A172 (cell line): ENCODE data around the gene S100A7A. TPM values are rescaled to one million over a fixed set of nuclear protein-coding genes. Genes with fewer than 3 reads are reported as not detected.

Experiments used
- DNase-seq: peaks from one replicate; pipeline ENCODE4 v3.0.0-alpha.2; 2015; ENCODE audit warnings: low spot score
- total RNA-seq: library from RNA; depleted of rRNA; stranded (reverse); fragments of >200 nt; shearing (Covaris generic); gene quantifications from 2 replicates; pipeline ENCODE4 v1.2.3, GENCODE V29; 2014; rRNA removed

S100A7A gene
- total RNA-seq = not detected in 2 replicates

DNA sequence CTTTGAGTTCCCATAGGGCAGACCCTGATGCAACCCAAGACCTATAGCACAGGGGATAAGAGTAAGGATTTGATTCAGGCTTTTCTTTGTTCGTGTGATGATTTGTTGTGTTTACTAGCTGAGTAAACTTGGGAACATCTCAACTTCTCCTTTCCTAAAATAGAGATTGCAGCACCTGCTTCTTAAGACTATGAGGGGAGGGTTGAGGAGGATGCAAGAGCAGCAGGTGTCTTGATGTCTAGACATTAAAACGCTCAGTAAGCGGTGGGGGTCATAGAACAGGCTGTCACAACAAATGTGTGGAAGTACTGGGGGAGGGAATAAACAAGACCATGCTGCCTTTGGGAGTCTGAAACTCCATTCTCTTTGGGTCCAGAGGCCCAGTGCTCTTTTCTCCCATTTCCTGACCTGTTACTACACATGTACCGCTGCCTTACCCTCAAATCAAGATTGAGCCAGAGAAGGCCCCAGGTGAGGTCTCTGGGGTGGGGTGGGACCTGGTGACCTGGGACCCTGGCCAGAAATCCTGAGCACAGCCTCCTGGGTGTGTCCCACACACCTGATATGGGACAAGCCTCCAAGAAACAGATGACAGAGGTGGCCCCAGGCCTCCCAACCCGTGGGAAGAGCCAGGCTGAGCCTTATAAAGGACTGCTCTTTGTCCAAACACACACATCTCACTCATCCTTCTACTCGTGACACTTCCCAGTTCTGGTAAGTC, at the start of gene S100A7A:
S100A7A (plus strand) TSS at position 671 of the 721 bp plus-strand sequence. CDS start 1,563 bp downstream, outside the sequence.
- DNase-seq = no peak

GRCh38 chr1:153367090-153367489, 49.2 kb upstream of the S100A7A start:
- no peak for DNase-seq

DNA sequence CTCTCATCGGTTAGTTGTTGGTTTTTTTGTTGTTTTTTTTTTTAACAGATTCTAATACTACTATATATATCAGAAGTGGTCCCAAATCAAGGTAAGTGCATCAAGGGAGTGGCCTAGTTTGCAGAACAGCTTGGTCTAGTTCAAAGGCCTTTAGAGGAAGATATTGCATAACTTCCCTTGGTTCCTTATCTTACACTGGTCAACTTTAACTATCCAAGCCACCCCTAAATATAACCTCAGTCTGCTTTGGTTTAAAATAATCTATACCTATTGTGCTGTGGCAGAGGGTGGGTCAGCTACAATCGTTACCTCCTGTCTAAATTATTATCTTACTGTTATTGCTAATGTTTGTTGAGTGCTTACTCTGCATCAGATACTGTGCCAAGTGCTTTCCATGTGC, 47.8 kb upstream of the S100A7A start:
- DNase-seq = no peak

DNA sequence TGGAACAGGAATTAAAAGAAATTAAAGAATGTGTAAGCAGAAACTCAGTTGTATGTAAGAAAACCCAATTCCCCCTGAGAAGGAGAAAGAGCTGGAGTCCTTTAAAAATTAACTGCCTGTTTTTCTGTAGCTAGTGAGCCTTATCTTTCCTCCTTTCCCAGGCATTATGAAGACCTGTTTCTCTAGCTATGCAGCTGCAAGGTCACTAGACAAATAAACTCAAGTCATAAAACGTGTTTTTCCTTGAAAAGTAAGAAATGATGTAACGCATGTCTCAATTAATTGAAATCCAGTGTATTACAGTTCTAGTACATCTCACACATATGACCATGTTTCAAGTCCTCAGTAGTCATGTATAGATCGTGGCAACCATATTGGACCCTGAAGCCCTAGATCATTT, 46.2 kb upstream of the S100A7A start:
- no peak for DNase-seq

DNA sequence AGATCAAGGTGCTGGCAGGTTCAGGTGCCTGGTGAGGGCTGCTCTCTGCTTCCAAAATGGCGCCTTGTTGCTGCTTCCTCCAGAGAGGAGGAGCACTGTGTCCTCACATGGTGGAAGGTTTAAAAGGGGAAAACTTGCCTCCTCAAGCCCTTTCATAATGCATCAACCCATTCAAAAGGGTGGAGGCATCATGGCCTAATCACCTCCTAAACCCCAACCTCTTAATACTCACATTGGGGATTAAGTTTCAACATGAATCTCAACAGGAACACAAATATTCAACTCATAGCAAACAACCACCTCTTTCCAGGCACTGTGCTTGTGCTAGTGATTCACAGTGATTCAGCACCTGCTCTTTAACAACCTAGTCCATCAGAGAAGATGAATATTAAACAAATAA, 45.1 kb upstream of the S100A7A start:
- no peak for DNase-seq

DNA sequence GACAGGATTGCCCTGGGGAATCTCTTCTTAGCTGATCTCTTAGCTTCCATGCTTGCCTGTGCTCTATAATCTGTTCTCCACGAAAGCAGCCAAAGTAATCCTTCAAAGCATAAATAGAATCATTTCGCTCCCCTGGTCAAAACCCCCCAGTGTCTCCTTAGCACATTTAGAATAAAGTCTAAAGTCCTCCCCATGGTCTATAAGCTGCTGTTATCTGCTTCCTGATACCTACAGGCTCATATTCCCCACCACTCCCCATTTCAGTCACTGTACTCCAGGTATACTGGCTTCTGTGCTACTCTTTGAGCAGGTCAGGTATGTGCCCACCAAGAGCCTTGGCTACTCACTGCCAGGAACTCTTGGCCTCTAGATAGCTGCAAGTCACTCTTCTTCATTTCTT, 43.7 kb upstream of the S100A7A start:
- no peak for DNase-seq

DNA sequence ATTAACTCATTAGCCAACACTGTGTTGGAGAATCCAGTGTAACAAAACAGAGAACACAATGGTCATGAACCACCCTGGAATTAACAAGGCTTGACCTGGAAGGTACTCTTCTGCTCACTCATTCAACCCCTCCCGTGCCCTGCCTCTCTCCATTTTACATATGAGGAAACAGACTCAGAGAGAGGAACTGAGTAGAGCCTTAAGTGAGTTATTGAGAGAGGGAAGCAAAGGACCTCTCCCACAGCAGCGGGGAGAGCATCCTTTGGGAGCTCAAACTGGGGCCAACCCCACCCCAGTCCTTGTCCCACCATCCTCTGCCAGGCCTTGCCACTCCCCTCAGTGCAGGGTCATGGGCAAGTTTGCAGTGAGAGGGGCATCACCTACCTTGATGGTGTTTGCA, 42.2 kb upstream of the S100A7A start:
- no peak for DNase-seq

- peak; percentile 91 for DNase-seq
These were observed 40.8 kb upstream of the S100A7A start, which contains the start of gene S100A12 for GRCh38 chr1:153375511-153375910. TSS of gene S100A12 (minus strand) at chr1:153375621. CDS start at chr1:153374592, 1,029 bp downstream.

GRCh38 chr1:153379591-153379990, 36.7 kb upstream of the S100A7A start:
- no peak for DNase-seq

DNA sequence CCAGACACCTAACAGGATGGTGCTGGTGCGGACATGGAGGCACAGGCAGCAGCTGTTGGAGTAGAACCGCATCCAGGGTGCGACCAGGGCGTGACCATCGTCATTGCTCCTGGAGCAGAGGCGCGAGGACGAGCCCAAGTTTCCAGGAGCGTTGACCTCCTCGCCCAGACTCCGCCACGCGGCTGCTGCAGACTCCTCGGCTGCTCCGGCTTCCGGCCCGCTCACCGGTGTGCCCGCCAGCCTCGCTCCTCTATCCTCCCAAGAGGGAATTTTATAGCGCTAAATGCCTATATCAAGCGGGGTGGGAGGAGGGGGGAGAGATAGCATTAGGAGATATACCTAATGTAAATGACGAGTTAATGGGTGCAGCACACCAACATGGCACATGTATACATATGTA, 35.6 kb upstream of the S100A7A start:
- no peak for DNase-seq

DNA sequence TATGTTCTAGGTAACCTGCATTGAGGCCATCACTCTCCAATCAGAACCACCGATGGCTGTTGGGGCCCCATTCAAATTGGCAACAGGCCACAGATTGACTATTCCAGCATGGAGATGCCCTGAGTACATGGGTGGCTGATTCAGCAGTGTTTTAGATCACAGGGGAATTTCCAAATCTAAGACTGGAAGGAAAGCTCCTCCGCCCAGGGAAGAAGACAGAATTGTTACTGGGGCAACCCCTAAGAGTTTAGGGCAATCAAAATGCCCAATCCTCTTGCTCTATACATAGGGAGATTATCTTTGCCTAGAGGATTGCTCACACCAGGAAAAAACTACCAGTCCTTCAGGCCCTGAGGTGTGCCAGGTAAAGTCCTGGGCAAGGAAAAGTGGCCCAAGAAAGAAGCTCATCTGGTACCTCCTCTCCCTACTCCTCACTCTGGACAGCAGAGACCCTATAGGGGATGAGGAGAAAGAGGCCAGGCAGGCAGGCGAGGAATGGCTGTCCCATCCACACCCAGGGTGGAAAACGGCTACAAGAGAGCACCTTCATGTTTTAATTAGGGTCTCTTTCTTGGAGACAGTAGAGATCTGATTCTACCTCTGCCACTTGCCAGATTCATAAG, 31.3 kb upstream of the S100A7A start:
- no peak for DNase-seq

- no peak for DNase-seq
These were observed 29.8 kb upstream of the S100A7A start for GRCh38 chr1:153386500-153386901.

GRCh38 chr1:153387001-153387400, 29.3 kb upstream of the S100A7A start:
- DNase-seq = no peak

DNA sequence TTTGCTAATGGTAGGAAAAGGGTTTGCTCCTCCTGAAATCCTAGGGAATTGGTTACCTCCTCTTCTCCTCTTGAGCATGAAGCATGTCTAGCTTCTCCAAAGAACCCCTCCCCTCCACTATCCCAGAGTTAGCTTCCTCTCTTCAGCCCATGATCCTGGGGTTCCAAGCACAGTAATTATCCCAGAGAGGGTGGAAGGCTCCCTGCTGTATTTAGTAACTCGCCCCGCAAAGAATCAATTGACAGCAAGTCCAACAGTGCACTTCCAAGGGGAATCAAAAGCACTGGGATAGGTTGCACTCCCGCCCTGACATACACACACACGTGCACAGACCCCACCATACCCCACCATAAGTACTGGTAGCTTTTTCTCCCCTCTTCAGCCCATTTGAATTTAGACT, 28.5 kb upstream of the S100A7A start:
- no peak for DNase-seq

DNA sequence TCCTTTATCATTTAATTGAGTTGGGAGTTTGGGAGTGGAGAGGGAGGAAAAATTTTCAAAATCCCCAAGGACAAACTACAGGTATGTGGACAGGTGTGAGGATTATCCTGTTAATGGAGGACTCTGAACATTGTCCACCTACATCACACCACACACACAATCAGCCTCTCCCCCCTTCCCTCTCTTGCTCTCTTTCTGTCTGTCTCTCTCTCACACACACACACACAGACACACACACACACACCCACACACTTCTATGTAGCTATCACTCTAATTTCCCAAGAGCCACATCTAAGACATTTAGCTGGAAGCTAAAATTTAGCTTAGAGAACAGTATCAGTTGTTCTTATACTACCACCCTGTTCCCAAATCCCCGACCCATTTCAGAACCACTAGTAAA, 26.9 kb upstream of the S100A7A start:
- no peak for DNase-seq

GRCh38 chr1:153389973-153390879, 26.1 kb upstream of the S100A7A start:
- DNase-seq = no peak

DNA sequence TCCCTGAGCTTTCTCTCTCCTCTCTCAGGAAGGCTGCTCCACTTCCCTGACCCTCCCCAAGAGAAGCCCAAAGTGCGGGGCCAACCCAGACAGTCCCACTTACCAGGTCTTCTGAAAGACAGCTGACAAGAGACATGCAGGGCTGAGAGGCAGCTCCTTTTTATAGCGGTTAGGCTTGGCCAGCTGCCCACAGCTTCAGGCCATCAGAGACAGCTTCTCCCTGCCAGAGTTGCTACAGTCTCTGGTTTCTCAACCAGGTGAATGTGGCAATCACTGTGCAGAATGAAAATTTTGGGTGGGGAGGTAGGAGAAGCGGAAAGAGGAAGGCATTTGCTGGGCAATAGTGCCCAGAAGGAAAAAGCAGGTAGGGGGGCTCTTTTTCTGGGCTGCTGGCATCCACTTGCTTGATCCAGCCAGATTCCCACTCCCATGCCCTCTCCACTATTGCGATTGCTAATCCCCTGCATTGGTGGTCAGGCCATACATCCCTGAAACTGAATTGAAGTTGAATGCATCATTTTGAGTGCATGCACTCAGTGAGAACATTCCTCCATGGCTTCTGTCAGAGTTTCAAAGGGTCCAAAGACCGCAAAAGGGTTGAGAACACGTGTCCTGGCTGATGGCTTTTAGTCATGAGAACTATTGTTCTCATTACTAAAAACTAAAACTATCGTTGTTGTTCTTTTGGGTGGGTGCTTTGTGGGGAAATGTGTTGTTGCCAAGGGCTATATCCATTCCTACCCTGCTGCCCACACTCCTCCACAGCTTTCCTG, 25.2 kb upstream of the S100A7A start, which contains the start of gene S100A8:
S100A8 (minus strand) TSS at position 136 of the 773 bp plus-strand sequence. CDS start 538 bp downstream, outside the sequence.
- no peak for DNase-seq

GRCh38 chr1:153392258-153392657, 24.1 kb upstream of the S100A7A start:
- no peak for DNase-seq

- no peak for DNase-seq
These were observed 23.5 kb upstream of the S100A7A start for GRCh38 chr1:153392822-153393221.

DNA sequence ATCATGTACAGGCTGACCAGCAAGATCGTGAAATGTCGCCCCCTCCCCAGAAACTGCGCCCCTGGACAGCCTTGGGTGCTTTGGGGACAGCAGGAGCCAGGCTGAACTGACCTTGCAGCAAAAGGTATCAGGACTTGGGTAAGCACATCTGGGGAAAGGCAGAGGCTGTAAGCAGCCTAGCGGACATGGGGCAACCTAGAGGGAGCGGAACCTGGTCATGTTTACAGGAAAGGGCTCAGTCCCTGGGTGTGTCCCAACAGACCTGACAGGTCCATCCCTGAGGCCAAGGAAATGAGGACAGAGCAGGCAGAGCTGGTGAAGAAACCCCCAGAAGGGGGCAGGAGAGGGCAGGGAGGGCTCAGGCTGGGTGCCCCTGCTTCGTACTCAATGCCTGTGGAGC, 22.4 kb upstream of the S100A7A start:
- no peak for DNase-seq

DNA sequence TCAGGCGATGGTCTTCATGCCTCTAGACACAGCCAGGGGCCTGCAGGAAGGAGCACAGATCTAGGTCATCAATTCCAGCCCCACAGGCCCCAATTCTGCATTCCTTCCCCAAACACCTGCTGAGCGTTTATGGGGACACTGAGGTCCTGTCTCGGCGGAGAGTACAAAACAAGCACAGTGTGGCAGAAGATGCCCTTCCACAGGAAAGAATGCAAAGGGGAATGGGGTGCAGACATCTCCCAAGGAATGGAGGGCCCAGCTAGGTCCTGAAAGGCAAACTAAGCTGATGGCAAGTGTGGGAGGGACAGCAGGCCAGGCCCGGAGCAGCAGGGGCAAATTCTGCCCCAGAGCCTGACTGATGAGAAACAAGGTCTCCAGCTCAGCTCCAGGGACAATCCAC, 21.9 kb upstream of the S100A7A start:
- DNase-seq = no peak
